Epithelial cell of esophagus (primary cell): ENCODE measurements around the gene CD164L2.
"Not testable (repeated sequence)": the region's sequence is repeated elsewhere in the genome, so short reads cannot be mapped to it uniquely, and the experiment has no call there.

ENCODE experiments used
- DNase-seq: peaks from one replicate; pipeline ENCODE4 v3.0.0; 2010; ENCODE audit warnings: low read depth
- H3K4me3 ChIP-seq: 2 replicates; pipeline ENCODE4 v1.5.1; 2011; ENCODE audit warnings: mild to moderate bottlenecking, low read length, control low read depth
- TF ChIP-seq, protein P1 (sequence below): IDR thresholded peaks from 2 replicates; pipeline ENCODE4 v1.5.1; 2011; ENCODE audit warnings: low read depth, mild to moderate bottlenecking, low read length, control low read depth, inconsistent platforms; ENCODE audit not compliant: insufficient read depth; ENCODE audit errors: missing control alignments

The CD164L2 gene

DNA sequence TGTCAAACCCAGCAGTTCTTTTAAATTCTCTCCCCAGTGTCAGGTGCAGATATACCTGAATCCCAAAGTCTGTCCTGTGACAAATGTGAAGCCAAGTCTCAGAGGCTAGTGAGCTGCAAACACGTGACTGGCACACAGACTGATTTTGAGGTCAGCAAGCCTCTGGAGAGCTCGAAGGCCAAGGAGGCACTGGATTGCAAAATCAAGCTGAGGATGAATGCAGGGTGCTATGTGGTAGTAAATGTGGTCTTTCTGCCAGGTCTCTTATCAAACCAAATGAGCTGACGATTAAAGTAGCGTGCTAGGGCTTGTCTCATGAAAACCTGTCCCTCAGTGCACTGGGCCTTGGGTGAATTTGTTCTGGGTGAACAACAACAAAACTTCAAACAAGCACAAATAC is 29.9 kb upstream of the CD164L2 start:
- TF ChIP-seq, protein P1, sequence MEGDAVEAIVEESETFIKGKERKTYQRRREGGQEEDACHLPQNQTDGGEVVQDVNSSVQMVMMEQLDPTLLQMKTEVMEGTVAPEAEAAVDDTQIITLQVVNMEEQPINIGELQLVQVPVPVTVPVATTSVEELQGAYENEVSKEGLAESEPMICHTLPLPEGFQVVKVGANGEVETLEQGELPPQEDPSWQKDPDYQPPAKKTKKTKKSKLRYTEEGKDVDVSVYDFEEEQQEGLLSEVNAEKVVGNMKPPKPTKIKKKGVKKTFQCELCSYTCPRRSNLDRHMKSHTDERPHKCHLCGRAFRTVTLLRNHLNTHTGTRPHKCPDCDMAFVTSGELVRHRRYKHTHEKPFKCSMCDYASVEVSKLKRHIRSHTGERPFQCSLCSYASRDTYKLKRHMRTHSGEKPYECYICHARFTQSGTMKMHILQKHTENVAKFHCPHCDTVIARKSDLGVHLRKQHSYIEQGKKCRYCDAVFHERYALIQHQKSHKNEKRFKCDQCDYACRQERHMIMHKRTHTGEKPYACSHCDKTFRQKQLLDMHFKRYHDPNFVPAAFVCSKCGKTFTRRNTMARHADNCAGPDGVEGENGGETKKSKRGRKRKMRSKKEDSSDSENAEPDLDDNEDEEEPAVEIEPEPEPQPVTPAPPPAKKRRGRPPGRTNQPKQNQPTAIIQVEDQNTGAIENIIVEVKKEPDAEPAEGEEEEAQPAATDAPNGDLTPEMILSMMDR: no peak
- no peak overlapping the region for H3K4me3 ChIP-seq
- DNase-seq: peak; percentile 57

GRCh38 chr1:27412502-27412901 is 29.4 kb upstream of the CD164L2 start:
- TF ChIP-seq, protein P1: no peak
- DNase-seq: no peak
- H3K4me3 ChIP-seq: no peak overlapping the region

- H3K4me3 ChIP-seq: no peak overlapping the region
- DNase-seq: no peak
- TF ChIP-seq, protein P1: no peak
These were observed 27.6 kb upstream of the CD164L2 start for GRCh38 chr1:27410709-27411108.

- no peak for DNase-seq
- no peak overlapping the region for H3K4me3 ChIP-seq
- TF ChIP-seq, protein P1: no peak
These were observed 26.5 kb upstream of the CD164L2 start for GRCh38 chr1:27409669-27410068.

GRCh38 chr1:27408151-27408550 is 25.0 kb upstream of the CD164L2 start:
- TF ChIP-seq, protein P1: no peak
- DNase-seq: peak; percentile 60

DNA sequence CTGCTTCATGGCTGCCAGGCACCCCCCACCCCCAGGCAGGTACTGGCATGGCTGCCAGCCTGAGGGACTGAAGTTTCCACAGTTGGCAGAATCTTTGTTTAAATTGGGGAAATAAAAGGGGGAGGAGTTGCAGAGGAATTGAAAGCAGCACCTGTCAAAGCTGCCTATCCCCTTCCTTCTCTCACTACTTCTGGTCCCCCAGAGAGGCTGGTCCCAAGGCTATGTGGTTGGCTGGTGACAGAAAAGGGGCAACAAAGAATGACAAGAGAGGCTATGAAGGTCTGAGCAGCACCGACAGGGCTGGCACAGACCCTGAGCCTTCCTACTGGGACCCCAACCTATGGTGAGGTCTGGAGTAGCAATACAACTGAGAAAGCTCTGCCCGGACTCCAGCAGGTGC is 23.7 kb upstream of the CD164L2 start:
- not testable (repeated sequence) for DNase-seq, H3K4me3 ChIP-seq

More at GRCh38 chr1:27408151-27408550, 25.0 kb upstream of the CD164L2 start:
- H3K4me3 ChIP-seq: no peak overlapping the region

- TF ChIP-seq, protein P1: no peak
- no peak for DNase-seq
- H3K4me3 ChIP-seq: no peak overlapping the region
These were observed 23.2 kb upstream of the CD164L2 start for GRCh38 chr1:27406362-27406680.
